Fibroblast of the aortic adventitia (primary cell): Measurements from ENCODE around the gene SLC2A4RG. TPM values are rescaled to one million over a fixed set of nuclear protein-coding genes. Genes with fewer than 3 reads are reported as not detected.
A peak's percentile ranks its signal among the peaks of the same experiment; 100 is the strongest.

Experiments used
- DNase-seq: peaks from one replicate; pipeline ENCODE4 v3.0.0-alpha.2; 2010; ENCODE audit warnings: low read depth
- H3K4me3 ChIP-seq: 2 replicates; pipeline ENCODE4 v1.5.1; 2011; ENCODE audit warnings: low read depth, mild to moderate bottlenecking, control low read depth, low read length, moderate library complexity
- CTCF ChIP-seq: IDR thresholded peaks from 2 replicates; pipeline ENCODE4 v1.5.1; 2011; ENCODE audit warnings: mild to moderate bottlenecking, low read length, control low read depth, inconsistent platforms; ENCODE audit not compliant: insufficient read depth
- total RNA-seq: library from RNA; depleted of rRNA; stranded (reverse); fragments of >200 nt; gene quantifications from 2 replicates; pipeline ENCODE4 v1.2.3, GENCODE V29; 2012; ENCODE audit warnings: low replicate concordance

SLC2A4RG gene, protein sequence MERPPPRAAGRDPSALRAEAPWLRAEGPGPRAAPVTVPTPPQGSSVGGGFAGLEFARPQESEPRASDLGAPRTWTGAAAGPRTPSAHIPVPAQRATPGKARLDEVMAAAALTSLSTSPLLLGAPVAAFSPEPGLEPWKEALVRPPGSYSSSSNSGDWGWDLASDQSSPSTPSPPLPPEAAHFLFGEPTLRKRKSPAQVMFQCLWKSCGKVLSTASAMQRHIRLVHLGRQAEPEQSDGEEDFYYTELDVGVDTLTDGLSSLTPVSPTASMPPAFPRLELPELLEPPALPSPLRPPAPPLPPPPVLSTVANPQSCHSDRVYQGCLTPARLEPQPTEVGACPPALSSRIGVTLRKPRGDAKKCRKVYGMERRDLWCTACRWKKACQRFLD
- total RNA-seq: 31.9 and 39.2 TPM in 2 replicates

GRCh38 chr20:63739130-63740069 lies at the start of gene SLC2A4RG:
SLC2A4RG (plus strand) TSS chr20:63739776; CDS start chr20:63739913, 137 bp downstream.
- peak within 1 kb of the TSS; percentile 78 for H3K4me3 ChIP-seq
- DNase-seq: peak; percentile 59
- TF ChIP-seq CTCF: no peak

DNA sequence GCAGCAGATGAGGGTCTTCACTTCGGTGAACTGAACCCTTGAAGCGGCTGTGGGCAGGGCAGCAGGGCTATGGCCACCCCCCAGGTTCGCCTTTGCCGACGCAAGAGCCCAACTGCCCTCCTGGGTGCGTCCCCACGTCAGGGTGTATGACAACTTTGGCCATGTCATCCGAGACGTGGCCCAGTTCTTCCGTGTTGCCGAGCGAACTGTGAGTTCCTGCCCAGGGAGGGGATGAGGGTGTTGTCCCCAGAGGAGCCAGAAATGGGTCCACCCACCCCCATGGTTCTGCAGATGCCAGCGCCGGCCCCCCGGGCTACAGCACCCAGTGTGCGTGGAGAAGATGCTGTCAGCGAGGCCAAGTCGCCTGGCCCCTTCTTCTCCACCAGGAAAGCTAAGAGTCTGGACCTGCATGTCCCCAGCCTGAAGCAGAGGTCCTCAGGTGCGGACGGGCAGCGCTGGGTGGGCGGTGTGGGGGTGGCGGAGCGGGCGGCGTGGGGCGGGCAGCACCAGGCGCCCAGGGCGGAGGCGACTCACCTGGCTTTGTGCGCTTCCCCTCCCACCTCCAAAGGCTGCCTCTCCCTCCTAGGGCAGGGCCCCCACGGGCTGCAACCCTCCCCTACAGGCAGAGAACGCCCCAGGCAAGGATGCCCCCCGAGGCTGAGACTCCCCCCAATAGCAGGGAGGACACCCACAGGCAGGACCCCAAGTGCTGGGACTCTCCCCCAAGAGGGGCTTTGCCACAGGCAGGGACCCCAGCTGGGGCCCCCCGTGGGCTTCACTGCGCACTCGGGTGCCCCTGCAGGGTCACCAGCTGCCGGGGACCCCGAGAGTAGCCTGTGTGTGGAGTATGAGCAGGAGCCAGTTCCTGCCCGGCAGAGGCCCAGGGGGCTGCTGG lies 49.3 kb upstream of the SLC2A4RG start:
- DNase-seq: no peak
- H3K4me3 ChIP-seq: no peak overlapping the region
- TF ChIP-seq CTCF: no peak

DNA sequence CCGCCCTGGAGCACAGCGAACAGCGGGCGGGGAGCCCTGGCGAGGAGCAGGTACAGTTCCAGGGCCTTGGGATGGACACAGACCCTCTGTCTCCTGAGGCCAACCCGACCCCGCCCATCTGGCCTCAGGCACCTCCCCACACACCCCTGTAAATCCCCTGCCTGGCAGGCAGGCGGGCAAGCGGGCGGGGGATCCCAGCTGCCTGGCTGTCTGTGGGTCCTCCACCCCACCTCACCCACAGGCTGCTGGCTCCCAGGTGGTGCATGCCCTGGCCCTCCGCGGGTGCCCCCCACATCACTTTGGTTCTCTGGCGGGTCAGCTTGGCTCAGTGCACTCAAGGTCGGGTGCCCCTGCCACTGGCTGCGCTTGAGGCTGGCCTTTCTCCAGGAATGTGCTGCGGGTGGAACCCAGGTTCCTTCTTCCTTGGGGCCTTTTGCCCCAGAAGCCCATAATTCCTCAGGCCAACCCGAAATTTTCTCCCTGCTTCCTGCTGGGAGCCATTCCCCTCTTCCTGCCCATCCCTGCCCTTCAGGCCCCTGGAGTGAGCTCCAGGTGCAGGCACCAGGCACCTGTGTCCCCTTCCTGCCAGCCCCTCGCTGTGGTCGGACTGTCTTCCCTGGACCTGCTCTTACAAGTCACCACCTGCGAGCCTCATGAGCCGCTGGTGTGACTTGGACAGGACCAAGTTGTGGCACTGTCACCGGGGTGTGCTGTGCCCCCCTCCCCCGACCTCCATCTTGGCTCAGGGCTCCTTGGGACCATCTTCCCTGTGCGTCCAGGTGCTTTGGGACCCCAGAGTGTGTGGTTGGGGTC lies 48.5 kb upstream of the SLC2A4RG start:
- no peak for TF ChIP-seq CTCF
- H3K4me3 ChIP-seq: no peak overlapping the region
- DNase-seq: no peak

DNA sequence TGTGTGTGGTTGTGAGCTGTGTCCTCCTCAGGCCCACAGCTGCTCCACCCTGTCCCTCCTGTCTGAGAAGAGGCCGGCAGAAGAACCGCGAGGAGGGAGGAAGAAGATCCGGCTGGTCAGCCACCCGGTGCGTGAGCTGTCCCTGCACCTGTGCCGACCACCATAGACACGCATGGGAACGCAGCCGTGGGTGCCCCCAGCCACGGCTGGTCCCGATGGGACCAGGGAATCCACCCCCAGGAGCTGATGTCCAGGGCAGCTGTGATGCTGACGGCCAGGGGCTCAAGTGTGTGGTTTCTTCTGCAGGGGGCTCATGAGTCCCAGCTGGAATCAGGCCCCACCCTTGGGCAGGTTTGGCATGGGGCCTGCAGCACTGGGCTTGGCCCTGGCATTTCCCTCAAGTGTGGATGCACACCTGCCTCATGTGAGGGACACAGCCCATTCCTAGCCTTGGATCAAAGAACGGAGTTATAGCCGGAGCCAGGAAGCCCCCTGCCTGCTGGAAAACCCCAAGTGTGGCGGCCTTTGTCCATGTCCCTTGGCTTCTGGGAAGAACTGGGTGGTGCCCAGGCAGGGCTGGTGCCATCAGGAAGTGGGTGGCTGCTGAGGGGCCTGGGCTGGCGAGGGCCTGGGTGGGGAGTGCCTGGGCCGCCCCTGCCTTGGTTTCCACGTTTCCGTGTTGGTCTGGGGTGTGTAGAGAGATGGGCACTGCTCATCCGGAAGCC lies 47.7 kb upstream of the SLC2A4RG start:
- no peak overlapping the region for H3K4me3 ChIP-seq
- TF ChIP-seq CTCF: no peak
- DNase-seq: no peak

DNA sequence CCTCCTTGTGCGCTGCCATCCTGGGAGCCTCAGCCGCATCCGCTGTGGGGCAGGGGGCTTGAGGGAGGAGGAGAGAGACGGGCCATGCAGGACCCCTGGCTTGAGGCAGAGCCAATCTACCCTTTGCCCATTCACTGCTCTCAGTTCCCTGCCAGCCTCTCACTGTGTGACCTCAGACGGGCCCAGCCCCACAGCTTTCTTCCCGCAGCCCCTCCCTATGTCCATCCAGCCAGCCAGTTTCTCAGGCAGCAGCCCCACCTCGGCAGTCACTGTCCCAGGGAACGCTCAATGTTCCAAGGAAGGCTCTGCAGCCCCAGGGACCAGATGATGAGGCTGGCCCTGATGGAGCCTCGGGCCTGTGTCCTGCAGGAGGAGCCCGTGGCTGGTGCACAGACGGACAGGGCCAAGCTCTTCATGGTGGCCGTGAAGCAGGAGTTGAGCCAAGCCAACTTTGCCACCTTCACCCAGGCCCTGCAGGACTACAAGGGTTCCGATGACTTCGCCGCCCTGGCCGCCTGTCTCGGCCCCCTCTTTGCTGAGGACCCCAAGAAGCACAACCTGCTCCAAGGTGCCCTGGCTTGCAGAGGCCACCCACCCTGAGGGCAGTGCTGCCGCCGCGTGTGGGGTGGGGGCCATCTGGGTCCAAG lies 47.0 kb upstream of the SLC2A4RG start:
- H3K4me3 ChIP-seq: no peak overlapping the region
- peak; percentile 13 for DNase-seq
- peak; percentile 17 for TF ChIP-seq CTCF
